ENCODE results near the gene SPRR3.
"Not testable (repeated sequence)": the region's sequence is repeated elsewhere in the genome, so short reads cannot be mapped to it uniquely, and the experiment has no call there.

The SPRR3 gene

DNA sequence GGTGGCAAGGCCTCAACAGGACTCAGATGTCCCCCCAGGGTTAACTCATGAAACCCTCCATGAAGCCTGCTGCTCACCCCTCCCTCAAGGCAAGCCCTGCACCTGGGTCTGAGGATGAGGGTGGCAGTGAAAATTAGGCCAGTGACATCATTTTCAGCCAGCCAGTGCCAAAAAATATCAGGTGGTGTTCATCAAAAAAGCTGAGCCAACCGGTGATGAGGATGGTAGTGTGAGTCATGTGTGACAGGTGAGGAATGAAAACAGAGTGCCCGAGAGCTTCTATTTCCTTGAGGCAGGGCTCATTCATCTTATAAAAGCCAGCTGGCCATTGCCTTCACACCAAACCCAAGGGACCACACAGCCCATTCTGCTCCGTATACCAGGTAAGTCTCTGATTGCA, 17.8 kb upstream of the SPRR3 start, which contains the start of gene SPRR1A:
TSS of gene SPRR1A (plus strand) at position 339 of the 400 bp plus-strand sequence. CDS start 1,150 bp downstream, outside the sequence.
- DNase-seq, result no peak

- DNase-seq, result no peak
Measured at GRCh38 chr1:152986578-152986977, 15.0 kb upstream of the SPRR3 start.

- no peak for DNase-seq
Measured at GRCh38 chr1:152993186-152993585, 8.4 kb upstream of the SPRR3 start.

DNA sequence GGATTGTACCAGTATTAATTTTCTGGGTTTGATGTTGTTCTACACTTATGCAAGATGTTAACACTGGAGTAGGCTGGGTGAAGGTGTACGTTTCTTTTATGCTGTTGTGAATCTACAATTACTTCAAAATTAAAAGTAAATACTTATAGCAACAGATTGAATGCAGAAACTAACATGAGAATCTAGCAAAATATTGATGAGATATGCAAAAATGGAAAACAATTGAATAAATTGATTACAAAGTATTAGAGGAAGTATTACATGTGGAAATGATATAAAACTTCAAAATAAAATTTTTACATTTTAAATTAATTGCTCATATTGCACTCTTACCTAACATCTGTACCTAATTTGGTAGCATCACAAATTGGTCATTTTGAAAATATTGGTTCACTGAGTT, 5.7 kb upstream of the SPRR3 start:
- DNase-seq, result no peak

GRCh38 chr1:152996633-152997400, 4.7 kb upstream of the SPRR3 start:
- no peak for DNase-seq

DNA sequence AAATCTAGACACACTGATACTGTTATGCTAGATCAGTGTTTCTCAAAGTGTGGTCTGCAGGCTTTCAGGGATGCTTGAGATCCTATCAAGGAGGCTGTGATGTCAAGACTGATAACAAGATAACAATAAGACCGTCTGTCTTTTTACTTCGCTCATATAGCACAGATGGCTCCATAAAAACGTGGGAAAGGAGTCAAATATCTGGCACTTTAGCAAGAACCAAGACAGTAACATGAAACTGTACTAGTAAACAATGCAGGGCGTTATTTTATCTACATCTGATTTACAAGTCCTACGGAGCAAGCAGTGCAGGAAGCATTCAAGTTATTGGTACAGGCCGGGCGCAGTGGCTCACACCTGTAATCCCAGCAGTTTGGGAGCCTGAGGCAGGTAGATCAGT, 3.6 kb upstream of the SPRR3 start:
- no peak for DNase-seq

- no peak for DNase-seq
Measured at GRCh38 chr1:152998476-152998875, 3.1 kb upstream of the SPRR3 start.

DNA sequence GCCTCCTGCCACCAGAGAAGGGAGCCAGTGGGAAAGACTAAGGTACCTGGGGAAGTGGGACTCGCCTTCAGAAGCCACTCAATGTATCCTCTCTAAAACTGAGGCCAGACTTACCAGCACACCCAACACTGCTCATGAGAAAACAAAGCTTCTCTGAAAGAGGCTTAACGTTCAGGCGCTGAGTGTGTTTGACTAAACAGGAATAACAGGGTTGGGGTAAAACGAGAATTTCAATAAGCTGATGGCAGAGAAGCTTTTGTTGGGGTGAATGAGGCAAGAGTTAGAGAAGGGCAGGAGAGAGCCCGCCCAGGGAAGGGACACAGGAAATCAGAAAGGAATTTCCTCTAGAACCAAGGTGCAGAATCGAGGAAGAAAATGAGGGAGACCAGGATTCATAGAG, 1.7 kb upstream of the SPRR3 start:
- no peak for DNase-seq

DNA sequence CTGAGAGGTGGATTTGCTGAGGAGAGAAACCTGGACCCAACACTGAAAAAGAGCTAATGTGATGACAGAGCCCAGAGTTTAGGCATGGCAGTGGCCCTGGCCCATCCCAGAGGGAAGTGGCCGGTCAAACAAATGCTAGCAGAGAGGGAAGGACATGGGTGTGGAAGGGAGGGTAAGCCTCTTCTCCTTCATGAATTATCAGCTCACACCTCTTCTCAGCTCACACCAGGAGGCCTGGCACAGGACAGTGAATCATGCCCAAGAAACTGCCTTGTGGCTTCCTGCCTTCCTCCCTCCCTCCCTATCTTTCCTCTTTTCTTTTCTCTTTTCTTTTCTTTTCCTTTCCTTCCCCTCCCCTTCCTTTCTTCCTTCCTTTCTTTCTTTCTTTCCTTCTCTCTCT, 1.3 kb upstream of the SPRR3 start:
- no peak for DNase-seq

- not testable (repeated sequence) for DNase-seq
Measured at GRCh38 chr1:153011235-153011758, 9.7 kb downstream of the SPRR3 start.

DNA sequence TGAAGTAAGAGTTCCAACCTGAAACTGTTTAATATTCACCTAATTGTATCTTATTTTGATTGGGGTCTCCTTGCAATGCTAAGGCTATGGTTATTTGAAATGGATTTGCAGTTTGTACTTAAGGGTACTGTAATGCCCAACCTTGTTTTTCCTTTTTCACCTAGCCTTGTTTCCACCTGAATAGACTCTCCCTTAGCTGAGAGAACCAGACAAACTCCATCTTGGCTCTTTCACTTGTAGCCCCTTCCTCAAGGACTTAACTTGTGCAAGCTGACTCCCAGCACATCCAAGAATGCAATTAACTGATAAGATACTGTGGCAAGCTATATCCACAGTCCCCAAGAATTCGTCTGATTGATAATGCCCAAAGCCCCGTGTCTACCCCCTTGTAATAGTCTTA, 20.3 kb downstream of the SPRR3 start:
- not testable (repeated sequence) for DNase-seq

- DNase-seq, result not testable (repeated sequence)
Measured at GRCh38 chr1:153022340-153022739, 20.8 kb downstream of the SPRR3 start.

DNA sequence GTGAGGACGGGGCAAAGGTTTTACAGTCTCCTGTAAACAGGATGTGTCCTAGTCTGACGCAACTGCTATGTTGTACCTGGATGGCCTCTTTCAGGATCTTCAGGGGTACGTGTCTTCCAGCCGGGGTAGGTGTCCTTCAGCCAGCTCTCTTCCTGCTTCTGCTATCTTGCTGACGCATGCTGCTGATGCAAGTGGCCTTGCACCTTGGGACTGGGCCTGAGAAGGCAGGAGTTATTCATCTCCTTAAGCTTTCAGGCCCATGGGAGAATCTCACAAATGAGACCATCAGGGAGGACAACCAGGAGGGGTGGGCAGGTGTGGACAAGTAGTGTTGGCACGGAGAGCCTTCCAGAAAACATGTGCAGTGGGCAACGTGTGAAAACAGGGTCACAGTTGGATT, 21.6 kb downstream of the SPRR3 start:
- DNase-seq, result no peak

GRCh38 chr1:153024413-153024812, 22.9 kb downstream of the SPRR3 start:
- no peak for DNase-seq

DNA sequence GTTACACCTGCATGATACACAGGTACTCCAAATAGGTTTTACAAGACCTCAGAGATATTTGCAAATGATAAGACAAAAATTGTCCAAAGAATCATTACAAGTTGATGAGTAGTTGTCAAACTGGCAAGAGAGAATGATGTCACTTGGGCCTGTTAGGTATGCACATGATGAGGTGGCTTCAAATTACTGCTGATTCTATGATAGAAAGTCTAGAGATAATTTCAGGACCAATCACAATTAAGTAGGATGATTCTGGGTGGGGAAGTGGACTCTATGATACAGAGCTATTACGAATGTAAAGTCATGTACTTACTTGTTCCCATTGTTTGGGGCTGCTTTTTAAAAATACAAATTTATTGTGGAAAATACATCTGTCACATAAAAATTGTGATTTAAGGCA, 24.2 kb downstream of the SPRR3 start:
- no peak for DNase-seq

DNA sequence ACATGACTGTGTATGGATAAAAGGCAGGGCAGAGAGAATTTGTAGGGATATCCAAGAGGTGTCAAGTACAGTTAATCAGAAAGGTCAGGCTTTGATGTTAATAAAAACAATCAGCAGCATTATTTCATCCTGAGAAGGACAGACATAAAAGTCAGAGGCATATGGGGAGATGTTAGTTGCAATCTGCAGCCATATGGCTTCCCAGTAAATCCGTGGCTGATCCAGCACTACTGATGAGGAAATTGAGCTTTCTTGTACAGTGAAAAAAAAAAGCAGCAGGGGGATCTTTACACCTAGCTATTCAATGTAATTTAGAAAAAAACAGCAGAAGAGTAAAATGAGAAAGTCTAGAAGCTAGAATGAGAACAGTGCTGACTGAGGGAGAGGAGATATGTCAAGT, 27.2 kb downstream of the SPRR3 start:
- no peak for DNase-seq

- DNase-seq, result no peak
Measured at GRCh38 chr1:153030895-153031294, 29.3 kb downstream of the SPRR3 start, which contains the start of gene SPRR1B. TSS of gene SPRR1B (plus strand) at chr1:153031203. CDS start at chr1:153032346, 1,143 bp downstream.

DNA sequence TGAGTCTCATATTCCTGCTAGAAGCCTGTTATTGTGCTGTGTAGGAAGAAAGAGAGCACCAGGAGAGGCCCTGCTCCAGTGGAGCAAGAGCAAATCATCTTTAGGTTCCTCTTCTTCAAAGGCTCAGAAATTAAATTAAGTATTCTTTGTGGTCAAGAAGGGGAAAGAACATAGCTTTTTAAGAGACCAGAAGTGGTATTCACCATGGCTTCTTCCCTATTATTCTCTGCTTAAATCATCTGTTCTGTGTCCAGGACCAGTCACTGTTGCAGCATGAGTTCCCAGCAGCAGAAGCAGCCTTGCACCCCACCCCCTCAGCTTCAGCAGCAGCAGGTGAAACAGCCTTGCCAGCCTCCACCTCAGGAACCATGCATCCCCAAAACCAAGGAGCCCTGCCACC, 30.5 kb downstream of the SPRR3 start:
- no peak for DNase-seq

- DNase-seq, result no peak
Measured at GRCh38 chr1:153032677-153033308, 31.2 kb downstream of the SPRR3 start.

- DNase-seq, result no peak
Measured at GRCh38 chr1:153035211-153035610, 33.7 kb downstream of the SPRR3 start.

DNA sequence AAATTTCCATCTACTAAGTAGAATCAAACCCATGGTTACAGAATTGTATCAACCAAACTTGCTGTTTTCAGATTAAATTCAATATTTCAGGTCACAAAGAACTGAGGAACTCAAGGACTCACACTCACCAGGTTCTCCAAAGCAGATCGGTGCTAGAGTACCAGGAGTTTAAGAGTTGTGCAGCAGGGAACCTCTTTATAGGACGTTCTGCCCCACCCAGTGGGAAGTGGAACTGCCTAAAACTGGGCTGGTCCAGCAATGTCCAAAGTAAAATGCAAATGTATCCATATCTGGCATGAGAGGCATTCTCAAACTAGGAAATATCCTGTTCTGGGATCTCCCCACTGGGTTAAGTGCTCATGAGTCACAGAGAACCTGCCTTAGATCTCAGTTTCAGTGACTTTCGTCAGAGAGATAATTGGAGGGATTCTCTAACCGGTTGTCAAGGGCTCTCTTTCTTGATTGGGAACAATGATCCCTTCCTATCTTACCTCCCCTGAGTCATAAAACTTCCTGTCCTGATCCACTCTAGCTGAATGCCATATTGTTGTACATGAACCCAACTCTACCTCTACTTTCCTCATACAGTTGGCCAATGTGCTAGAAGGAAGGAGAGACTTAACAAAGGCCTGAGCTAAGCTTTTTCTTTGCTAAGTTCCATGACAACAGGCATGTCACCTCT, 39.5 kb downstream of the SPRR3 start, which contains the start of gene SPRR2D:
TSS of gene SPRR2D (minus strand) at position 171 of the 682 bp plus-strand sequence. CDS start 774 bp downstream, outside the sequence.
- DNase-seq, result no peak

GRCh38 chr1:153049211-153049610, 47.7 kb downstream of the SPRR3 start:
- no peak for DNase-seq
